Neural progenitor cell (in vitro differentiated cells): ENCODE data around the gene PDZD4. TPM values are rescaled to one million over a fixed set of nuclear protein-coding genes. Genes with fewer than 3 reads are reported as not detected.

Experiments used
- DNase-seq: peaks from one replicate; pipeline ENCODE4 v3.0.0-alpha.2; 2016; ENCODE audit warnings: low spot score
- H2AFZ ChIP-seq: fragments of 200-600 bp; sonication (generic); replicated peaks from 2 replicates; pipeline ENCODE4 v1.6.1; 2016; ENCODE audit warnings: antibody characterized with exemption
- H3F3A ChIP-seq: fragments of 200-600 bp; sonication (generic); 2 replicates; pipeline ENCODE4 v1.6.1; 2016; ENCODE audit warnings: antibody characterized with exemption, low read depth
- H3K27ac ChIP-seq: fragments of 200-600 bp; sonication (generic); 2 replicates; pipeline ENCODE4 v1.5.1; 2016; ENCODE audit warnings: mild to moderate bottlenecking
- H3K27me3 ChIP-seq: fragments of 200-600 bp; sonication (generic); 2 replicates; pipeline ENCODE4 v1.6.1; 2016; ENCODE audit warnings: mild to moderate bottlenecking, moderate library complexity
- H3K36me3 ChIP-seq: fragments of 200-600 bp; sonication (generic); 2 replicates; pipeline ENCODE4 v1.5.1; 2016
- H3K4me1 ChIP-seq: fragments of 200-600 bp; sonication (generic); 2 replicates; pipeline ENCODE4 v1.6.1; 2016; ENCODE audit warnings: mixed run types
- H3K4me2 ChIP-seq: fragments of 200-600 bp; sonication (generic); 2 replicates; pipeline ENCODE4 v1.6.1; 2016
- H3K4me3 ChIP-seq: fragments of 200-600 bp; sonication (generic); 2 replicates; pipeline ENCODE4 v1.5.1; 2016
- H3K79me2 ChIP-seq: fragments of 200-600 bp; sonication (generic); 2 replicates; pipeline ENCODE4 v1.6.1; 2016; ENCODE audit warnings: low read depth
- H3K9ac ChIP-seq: fragments of 200-600 bp; sonication (generic); 2 replicates; pipeline ENCODE4 v1.6.1; 2016
- H3K9me3 ChIP-seq: fragments of 200-600 bp; sonication (generic); 2 replicates; pipeline ENCODE4 v1.5.1; 2016; ENCODE audit warnings: low read depth
- H4K20me1 ChIP-seq: fragments of 200-600 bp; sonication (generic); 2 replicates; pipeline ENCODE4 v1.6.1; 2016; ENCODE audit warnings: low read depth
- H3K27ac Mint-ChIP-seq: 3 replicates; pipeline ENCODE4 v1.8.0; 2021; ENCODE audit warnings: mixed read lengths
- H3K27me3 Mint-ChIP-seq: 2 replicates; pipeline ENCODE4 v1.8.0; 2022; ENCODE audit warnings: low read depth, mild to moderate bottlenecking, inconsistent platforms, moderate library complexity, mixed read lengths; ENCODE audit not compliant: insufficient read depth
- H3K36me3 Mint-ChIP-seq: 3 replicates; pipeline ENCODE4 v1.8.0; 2021; ENCODE audit warnings: mixed read lengths
- H3K4me1 Mint-ChIP-seq: 3 replicates; pipeline ENCODE4 v1.8.0; 2021; ENCODE audit warnings: mixed read lengths
- H3K4me3 Mint-ChIP-seq: 3 replicates; pipeline ENCODE4 v1.8.0; 2021; ENCODE audit warnings: mild to moderate bottlenecking, moderate library complexity, mixed read lengths
- H3K9me3 Mint-ChIP-seq: 3 replicates; pipeline ENCODE4 v1.8.0; 2020; ENCODE audit warnings: mixed read lengths
- EZH2 ChIP-seq: fragments of 200-600 bp; sonication (generic); IDR thresholded peaks from 2 replicates; pipeline ENCODE4 v1.6.1; 2017; ENCODE audit warnings: antibody characterized with exemption, mild to moderate bottlenecking, moderate library complexity
- EZH2phosphoT487 ChIP-seq: fragments of 200-600 bp; sonication (generic); IDR thresholded peaks from 2 replicates; pipeline ENCODE4 v1.6.1; 2017; ENCODE audit warnings: antibody characterized with exemption
- total RNA-seq: library from RNA; depleted of rRNA; stranded (reverse); fragments of >200 nt; gene quantifications from 2 replicates; pipeline ENCODE4 v1.2.3, GENCODE V29; 2015; ENCODE audit warnings: low replicate concordance
- TF ChIP-seq, protein P1 (sequence below): fragments of 200-600 bp; sonication (generic); IDR thresholded peaks from 2 replicates; pipeline ENCODE4 v1.5.1; 2017; ENCODE audit warnings: antibody characterized with exemption, mild to moderate bottlenecking

PDZD4 gene
- total RNA-seq, 1 donor from 2014 or later = 1.9 TPM

GRCh38 chrX:153845842-153846241, 15.5 kb upstream of the PDZD4 start:
- H3K9me3 ChIP-seq = no peaks in the 10 kb centered on the region
- no peak overlapping the region for H3K4me2 ChIP-seq
- no peak overlapping the region for H3K4me3 Mint-ChIP-seq
- no peak overlapping the region for H3K27ac Mint-ChIP-seq
- no peak overlapping the region for H2AFZ ChIP-seq
- no peaks in the 10 kb centered on the region for H3K79me2 ChIP-seq
- TF ChIP-seq EZH2 (no peak), EZH2phosphoT487 (no peak)
- TF ChIP-seq, protein P1, sequence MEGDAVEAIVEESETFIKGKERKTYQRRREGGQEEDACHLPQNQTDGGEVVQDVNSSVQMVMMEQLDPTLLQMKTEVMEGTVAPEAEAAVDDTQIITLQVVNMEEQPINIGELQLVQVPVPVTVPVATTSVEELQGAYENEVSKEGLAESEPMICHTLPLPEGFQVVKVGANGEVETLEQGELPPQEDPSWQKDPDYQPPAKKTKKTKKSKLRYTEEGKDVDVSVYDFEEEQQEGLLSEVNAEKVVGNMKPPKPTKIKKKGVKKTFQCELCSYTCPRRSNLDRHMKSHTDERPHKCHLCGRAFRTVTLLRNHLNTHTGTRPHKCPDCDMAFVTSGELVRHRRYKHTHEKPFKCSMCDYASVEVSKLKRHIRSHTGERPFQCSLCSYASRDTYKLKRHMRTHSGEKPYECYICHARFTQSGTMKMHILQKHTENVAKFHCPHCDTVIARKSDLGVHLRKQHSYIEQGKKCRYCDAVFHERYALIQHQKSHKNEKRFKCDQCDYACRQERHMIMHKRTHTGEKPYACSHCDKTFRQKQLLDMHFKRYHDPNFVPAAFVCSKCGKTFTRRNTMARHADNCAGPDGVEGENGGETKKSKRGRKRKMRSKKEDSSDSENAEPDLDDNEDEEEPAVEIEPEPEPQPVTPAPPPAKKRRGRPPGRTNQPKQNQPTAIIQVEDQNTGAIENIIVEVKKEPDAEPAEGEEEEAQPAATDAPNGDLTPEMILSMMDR = no peak
- no peak overlapping the region for H3K27ac ChIP-seq
- DNase-seq = no peak
- H3K27me3 Mint-ChIP-seq = no peaks in the 10 kb centered on the region
- H3K27me3 ChIP-seq = peaks cover 76% of the 10 kb centered on the region
- no peak overlapping the region for H3K4me3 ChIP-seq
- peaks cover 16% of the 10 kb centered on the region for H3F3A ChIP-seq
- no peaks in the 10 kb centered on the region for H3K36me3 ChIP-seq
- H4K20me1 ChIP-seq = no peaks in the 10 kb centered on the region
- no peak overlapping the region for H3K9ac ChIP-seq
- H3K36me3 Mint-ChIP-seq = no peaks in the 10 kb centered on the region
- peaks cover 10% of the 10 kb centered on the region for H3K9me3 Mint-ChIP-seq
- peaks cover 7% of the 10 kb centered on the region for H3K4me1 ChIP-seq
- peaks cover 19% of the 10 kb centered on the region for H3K4me1 Mint-ChIP-seq

DNA sequence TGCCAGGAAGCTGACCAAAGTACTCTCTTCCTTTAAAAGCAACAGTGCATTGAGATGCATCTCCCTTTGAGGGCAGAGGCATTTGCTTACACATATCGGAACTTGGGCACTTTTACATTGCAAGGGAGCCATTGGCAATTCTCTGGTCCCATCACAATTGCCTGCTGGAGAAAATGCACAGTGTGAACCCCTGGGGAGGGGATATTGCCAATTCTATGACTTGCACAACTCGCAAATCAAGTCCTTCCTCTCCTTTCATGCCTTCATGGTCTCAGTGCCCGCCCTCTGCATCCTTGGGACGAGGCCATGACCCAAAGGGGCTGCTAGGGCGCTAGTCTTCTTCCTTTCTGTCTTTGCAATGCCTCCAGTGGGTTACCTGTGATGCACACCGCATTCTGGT, 14.9 kb upstream of the PDZD4 start:
- Mint-ChIP-seq H3K27me3 (no peaks in the 10 kb centered on the region), H3K9me3 (peaks cover 7% of the 10 kb centered on the region), H3K4me3 (peak overlapping the region; percentile 53), H3K36me3 (no peaks in the 10 kb centered on the region), H3K27ac (no peak overlapping the region), H3K4me1 (peaks cover 19% of the 10 kb centered on the region)
- Histone ChIP-seq H3F3A (peaks cover 16% of the 10 kb centered on the region), H3K36me3 (no peaks in the 10 kb centered on the region), H2AFZ (no peak overlapping the region), H4K20me1 (no peaks in the 10 kb centered on the region), H3K9me3 (no peaks in the 10 kb centered on the region), H3K4me3 (no peak overlapping the region), H3K79me2 (no peaks in the 10 kb centered on the region), H3K4me1 (peaks cover 7% of the 10 kb centered on the region), H3K9ac (no peak overlapping the region), H3K27me3 (peaks cover 74% of the 10 kb centered on the region), H3K27ac (no peak overlapping the region), H3K4me2 (no peak overlapping the region)
- no peak for DNase-seq
- TF ChIP-seq, protein P1 = no peak
- TF ChIP-seq EZH2 (no peak), EZH2phosphoT487 (no peak)

- Histone ChIP-seq H3K4me3 (no peak overlapping the region), H3K4me1 (peaks cover 7% of the 10 kb centered on the region), H3K27me3 (peaks cover 71% of the 10 kb centered on the region), H4K20me1 (no peaks in the 10 kb centered on the region), H3K9ac (no peak overlapping the region), H3F3A (peaks cover 16% of the 10 kb centered on the region), H3K36me3 (no peaks in the 10 kb centered on the region), H3K4me2 (no peak overlapping the region), H3K79me2 (no peaks in the 10 kb centered on the region), H2AFZ (no peak overlapping the region), H3K27ac (no peak overlapping the region), H3K9me3 (no peaks in the 10 kb centered on the region)
- H3K4me3 Mint-ChIP-seq = no peak overlapping the region
- TF ChIP-seq, protein P1 = no peak
- TF ChIP-seq EZH2 (no peak), EZH2phosphoT487 (no peak)
- peak; percentile 32 for DNase-seq
- peaks cover 19% of the 10 kb centered on the region for H3K4me1 Mint-ChIP-seq
- no peaks in the 10 kb centered on the region for H3K36me3 Mint-ChIP-seq
- no peaks in the 10 kb centered on the region for H3K27me3 Mint-ChIP-seq
- no peak overlapping the region for H3K27ac Mint-ChIP-seq
- peaks cover 10% of the 10 kb centered on the region for H3K9me3 Mint-ChIP-seq
These were observed 14.3 kb upstream of the PDZD4 start for GRCh38 chrX:153844509-153845082.
